Epithelial cell of proximal tubule (primary cell): ENCODE data around the gene METRN. TPM values are rescaled to one million over a fixed set of nuclear protein-coding genes. Genes with fewer than 3 reads are reported as not detected.

ENCODE experiments used
- DNase-seq: peaks from one replicate; pipeline ENCODE4 v3.0.0-alpha.2; 2011; ENCODE audit warnings: low read depth
- H3K4me3 ChIP-seq: 2 replicates; pipeline ENCODE4 v1.5.1; 2011; ENCODE audit warnings: low read depth, mild to moderate bottlenecking, low read length
- total RNA-seq: library from RNA; depleted of rRNA; stranded (reverse); fragments of >200 nt; gene quantifications from 2 replicates; pipeline ENCODE4 v1.2.3, GENCODE V29; 2015
- TF ChIP-seq, protein P1 (sequence below): conservative IDR thresholded peaks from 2 replicates; pipeline ENCODE4 v1.5.1; 2012; ENCODE audit warnings: low read depth, mild to moderate bottlenecking, low read length

The METRN gene
- total RNA-seq, 1 donor from 2014 or later, result 183 TPM

DNA sequence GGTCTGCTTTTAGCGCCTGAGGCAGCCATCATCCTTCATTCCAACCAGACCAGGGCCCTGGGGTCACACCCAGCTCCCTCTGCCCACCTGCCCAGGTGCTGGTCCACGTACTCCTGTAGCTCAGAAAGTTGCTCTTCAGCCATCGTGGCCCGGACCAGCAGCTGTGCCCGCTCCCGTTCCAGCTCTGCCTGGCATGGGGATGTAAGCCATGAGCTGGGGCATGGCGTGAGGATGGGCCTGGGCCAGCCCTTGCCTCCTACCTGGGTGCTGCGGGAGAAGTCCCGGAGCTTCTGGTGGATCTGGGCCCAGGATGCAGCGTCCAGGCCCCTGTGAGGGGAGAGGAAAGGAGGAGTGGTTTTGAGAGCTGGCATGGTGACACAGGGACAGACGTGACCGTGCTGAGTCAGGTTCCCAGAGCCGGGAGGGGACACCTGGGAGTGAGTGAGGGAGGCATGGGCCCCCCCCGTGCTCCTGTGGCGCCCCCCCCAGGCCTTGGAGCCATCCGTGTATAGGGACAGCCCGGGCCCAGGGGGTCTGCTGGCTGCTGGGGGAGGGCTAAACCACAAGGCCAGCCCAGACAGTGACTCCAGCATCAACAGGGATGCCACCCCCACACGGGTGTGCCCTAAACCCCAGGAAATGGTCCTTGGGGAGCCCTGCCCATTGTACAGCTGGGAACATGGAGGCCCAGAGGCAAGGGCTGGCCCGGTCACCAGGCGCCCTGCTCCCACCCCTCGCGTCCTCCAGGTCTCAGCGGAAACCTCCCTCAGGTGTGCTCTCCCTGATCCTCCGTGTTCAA lies 8.1 kb downstream of the METRN start:
- H3K4me3 ChIP-seq, result no peak overlapping the region
- TF ChIP-seq, protein P1, sequence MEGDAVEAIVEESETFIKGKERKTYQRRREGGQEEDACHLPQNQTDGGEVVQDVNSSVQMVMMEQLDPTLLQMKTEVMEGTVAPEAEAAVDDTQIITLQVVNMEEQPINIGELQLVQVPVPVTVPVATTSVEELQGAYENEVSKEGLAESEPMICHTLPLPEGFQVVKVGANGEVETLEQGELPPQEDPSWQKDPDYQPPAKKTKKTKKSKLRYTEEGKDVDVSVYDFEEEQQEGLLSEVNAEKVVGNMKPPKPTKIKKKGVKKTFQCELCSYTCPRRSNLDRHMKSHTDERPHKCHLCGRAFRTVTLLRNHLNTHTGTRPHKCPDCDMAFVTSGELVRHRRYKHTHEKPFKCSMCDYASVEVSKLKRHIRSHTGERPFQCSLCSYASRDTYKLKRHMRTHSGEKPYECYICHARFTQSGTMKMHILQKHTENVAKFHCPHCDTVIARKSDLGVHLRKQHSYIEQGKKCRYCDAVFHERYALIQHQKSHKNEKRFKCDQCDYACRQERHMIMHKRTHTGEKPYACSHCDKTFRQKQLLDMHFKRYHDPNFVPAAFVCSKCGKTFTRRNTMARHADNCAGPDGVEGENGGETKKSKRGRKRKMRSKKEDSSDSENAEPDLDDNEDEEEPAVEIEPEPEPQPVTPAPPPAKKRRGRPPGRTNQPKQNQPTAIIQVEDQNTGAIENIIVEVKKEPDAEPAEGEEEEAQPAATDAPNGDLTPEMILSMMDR, result no peak
- DNase-seq, result no peak

DNA sequence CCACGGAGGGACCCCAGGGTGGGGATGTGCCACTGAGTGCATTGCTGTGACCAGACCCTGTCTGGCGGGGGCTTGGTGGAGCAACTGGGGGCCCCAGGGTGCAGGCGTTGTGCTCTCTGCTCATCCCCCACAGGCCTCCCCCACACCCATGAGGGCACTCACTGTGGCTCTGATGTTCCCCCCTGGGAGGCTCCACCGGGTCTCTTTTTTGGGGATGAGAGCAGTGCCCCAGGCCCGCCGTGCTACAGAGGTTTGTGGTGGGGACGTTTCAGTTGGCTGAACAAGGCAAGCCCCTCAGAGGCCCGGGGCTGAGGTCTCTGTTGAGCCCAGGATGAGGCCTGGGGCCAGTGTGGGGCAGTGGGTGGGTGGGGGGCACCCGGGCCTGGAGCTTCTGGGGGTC lies 8.8 kb downstream of the METRN start:
- H3K4me3 ChIP-seq, result no peak overlapping the region
- no peak for DNase-seq
- TF ChIP-seq, protein P1, result no peak

DNA sequence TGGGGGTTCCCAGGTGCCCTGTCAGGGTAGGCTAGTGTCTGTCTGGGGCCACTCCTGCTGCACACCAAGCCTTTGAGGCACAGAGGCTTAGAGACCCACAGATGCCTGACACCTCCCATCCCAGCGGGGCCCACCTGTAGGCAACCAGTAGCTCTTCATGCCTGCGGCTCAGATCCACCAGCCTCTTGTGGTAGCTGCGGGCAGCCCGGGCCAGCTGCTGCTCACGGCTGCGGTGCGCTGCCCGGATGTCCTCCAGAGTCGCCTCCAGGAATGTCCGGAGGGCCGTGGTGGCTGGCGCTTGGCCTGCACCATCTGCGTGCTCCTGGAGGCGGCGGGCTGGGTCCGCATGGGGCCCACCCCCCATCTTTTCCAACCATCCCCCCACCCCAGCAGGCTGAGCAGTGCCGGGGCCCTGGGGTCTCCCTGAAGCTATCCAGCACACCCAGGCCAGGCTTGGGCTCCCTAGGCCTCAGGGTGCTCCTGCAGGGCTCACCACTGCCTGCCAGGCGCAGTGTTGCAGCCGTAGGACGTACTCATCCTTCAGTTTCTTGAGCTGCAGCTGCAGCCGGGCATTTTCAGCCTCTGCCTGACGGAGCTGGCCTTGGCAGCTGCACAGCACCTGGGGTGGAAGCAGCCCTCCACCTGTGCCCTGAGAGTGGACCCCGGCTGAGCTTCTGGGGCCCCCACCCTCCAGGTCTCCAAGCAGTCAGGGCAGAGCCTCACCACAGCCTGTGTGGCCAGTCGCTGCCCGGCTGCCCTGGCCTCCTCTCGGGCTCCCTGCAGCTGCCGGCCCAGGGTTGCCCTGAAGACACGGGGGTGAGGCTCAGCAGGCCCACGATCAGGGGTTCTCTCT lies 9.5 kb downstream of the METRN start:
- TF ChIP-seq, protein P1, result no peak
- no peak overlapping the region for H3K4me3 ChIP-seq
- DNase-seq, result no peak

DNA sequence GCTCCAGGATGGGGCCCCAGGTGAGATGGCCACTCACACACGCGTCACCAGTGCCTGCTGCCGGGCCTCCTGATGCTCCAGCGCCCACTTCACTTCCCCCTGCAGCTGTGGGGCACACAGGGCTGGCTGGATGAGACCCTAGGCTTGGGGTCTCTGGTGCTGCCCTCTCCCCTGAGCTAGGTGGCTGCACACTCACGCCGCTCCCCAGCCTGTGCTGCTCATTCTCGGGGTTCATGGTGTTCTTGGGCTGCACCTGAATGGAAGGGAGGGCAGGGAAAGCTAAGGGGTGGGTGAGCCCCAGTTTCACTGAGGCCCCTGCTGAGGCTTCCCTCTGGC lies 10.1 kb downstream of the METRN start:
- no peak overlapping the region for H3K4me3 ChIP-seq
- DNase-seq, result no peak
- TF ChIP-seq, protein P1, result no peak

DNA sequence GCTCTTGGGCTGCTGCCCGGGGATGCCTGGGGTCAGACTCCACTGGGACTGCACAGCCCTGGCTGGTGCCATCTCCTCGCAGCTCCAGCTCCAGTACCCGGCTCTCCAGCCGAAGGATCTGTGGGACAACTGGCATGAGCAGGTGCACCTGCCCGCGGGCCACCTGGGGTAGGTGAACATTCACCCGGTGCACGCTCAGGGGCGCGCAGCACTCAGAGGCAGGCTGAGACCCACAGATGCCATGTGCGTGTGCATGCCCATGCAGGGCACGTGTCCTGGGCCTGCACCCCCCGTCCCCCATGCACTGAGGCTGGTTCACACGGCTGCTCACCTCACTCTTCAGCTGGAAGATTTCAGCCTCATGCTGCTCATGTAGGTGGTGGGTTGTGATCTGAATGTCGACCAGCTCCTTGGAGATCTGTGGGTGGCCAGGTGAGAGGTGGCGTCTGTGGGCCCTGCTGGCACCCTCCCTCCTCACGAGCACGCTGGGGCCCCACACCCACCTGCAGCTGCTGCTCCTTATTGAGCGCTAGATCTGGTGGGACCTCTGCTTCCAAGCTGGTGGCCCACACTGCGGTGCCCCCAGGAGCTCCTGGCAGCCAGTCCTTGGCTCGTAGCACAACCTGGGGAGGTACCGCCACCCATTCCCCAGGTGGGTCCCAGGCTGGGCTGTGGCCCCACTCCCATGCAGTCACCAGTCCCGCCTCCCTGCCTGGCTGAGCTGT lies 10.7 kb downstream of the METRN start:
- TF ChIP-seq, protein P1, result no peak
- H3K4me3 ChIP-seq, result no peak overlapping the region
- DNase-seq, result no peak

DNA sequence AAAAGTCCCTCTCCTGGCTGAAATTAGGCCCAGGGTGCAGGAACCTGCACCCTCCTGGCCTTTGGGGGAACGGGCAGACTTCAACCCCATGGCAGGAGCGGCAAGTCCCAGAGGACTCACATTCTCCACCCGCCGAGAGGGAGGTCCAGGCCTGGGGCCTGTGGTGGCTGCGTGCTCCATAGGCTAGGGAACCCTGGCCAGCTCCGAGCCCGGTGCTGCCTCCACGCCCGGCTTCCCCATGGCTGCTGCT lies 11.2 kb downstream of the METRN start:
- DNase-seq, result no peak
- TF ChIP-seq, protein P1, result no peak
- H3K4me3 ChIP-seq, result peak overlapping the region; percentile 51
